Umbilical cord (tissue), 2 donors: ENCODE results near the gene ZCCHC17. TPM values are rescaled to one million over a fixed set of nuclear protein-coding genes. Genes with fewer than 3 reads are reported as not detected.

Experiments
- DNase-seq: peaks from one replicate; pipeline ENCODE4 v3.0.0-alpha.2; 2015; ENCODE audit warnings: low spot score
- total RNA-seq: library from RNA; depleted of rRNA; stranded (reverse); fragments of >200 nt; gene quantifications from one replicate; pipeline ENCODE4 v1.2.3, GENCODE V29; 2014; ENCODE audit warnings: low replicate concordance; ENCODE audit not compliant: insufficient read depth

ZCCHC17 gene
- total RNA-seq, 1 donor from 2014 or later: 5.8 TPM

DNA sequence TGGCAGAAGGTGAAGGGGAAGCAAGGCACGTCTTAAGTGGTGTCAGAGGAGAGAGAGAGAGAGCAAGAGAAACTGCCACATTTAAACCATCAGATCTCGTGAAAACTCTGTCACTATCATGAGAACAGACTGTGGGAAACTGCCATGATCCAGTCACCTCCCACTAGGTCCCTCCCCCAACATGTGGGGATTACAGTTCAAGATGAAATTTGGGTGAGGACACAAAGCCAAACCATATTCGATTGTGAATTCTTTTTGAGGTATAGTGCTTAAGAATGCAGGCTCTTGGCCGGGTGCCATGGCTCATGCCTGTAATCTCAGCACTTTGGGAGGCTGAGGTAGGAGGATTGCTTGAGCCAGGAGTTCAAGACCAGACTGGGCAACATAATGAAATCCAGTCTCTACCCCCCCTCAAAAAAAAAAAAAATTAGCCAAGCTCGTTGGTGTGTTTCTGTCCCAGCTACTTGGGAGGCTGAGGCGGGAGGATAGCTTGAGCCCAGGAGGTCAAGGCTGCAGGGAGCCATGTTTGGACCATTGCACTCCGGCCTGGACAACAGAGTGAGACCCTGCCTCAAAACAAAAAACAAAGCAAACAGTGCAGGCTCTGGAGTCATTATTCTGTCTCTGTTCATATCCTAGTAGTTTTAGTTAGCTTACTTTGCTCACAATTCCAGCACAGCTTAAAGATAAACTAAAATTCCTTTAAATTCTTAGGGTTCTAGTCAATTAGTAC, 6.0 kb downstream of the ZCCHC17 start:
- DNase-seq: no peak

DNA sequence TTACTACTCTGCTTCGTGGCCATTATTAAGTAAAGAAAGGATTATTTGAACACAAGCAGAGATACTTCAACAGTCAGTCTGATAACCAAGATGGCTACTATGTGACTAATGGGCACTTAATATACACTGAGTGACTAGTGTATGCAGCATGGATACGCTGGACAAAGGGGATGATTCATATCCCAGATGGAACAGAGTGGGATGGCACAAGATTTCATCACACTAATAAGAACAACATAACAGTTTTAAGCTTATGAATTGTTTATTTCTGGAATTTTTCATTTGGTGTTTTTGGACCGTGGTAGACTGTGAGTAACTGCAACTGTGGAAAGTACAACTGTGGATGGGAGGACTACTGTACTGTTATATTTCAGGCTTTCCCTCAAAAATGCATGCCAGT, 9.4 kb downstream of the ZCCHC17 start:
- DNase-seq: no peak

DNA sequence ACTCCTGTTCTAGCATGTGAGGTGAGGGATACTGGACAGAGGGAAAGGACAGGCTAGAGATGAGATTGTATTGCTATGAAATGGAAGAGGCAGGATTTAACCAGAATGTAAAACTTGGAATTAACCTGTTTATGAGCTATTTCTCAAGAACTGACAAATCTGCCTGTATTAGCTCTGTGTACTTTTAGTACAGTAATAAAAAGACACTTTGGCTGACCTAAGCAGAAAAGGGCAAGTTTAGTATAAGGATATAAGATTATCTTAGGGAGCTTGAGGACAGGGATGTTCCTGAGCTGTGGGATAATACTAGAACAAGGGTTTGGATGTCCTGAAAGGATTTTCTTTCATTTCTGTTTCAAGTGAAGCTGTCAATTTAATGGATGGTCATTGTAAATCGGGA, 11.2 kb downstream of the ZCCHC17 start:
- peak; percentile 46 for DNase-seq

DNA sequence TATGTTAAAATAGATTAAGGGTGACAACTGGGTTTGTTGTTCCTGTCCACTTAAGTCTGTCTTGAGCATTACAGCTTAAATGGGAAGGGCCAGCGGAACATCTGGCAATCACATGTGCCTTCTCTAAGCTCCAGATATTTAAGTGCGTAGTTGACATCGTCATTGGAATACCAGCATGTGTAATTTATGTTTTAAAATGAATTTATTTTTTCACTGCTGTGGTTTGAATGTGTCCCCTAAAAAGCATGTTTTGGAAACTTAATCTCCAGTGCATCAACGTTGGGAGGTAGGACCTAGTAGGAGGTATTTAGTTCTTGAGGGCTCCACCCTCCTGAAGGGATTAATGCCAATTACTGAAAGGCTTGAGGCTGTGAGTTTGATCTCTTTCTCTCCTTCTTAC, 13.4 kb downstream of the ZCCHC17 start:
- peak; percentile 25 for DNase-seq

DNA sequence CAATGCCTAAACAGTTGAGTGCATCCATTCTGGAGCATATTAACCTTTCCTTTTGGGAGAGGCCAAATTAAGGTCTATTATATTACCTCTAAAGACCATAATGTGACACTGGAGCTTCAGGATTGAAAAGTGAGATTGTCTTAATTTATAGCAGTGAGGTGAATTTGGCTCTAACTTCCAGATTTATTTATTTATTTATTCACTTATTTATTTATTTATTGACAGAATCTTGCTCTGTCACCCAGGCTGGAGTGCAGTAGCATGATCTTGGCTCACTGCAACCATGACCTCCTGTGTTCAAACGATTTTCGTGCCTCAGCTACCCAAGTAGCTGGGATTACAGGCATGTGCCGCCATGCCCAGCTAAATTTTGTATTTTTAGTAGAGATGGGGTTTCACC, 19.1 kb downstream of the ZCCHC17 start:
- no peak for DNase-seq

DNA sequence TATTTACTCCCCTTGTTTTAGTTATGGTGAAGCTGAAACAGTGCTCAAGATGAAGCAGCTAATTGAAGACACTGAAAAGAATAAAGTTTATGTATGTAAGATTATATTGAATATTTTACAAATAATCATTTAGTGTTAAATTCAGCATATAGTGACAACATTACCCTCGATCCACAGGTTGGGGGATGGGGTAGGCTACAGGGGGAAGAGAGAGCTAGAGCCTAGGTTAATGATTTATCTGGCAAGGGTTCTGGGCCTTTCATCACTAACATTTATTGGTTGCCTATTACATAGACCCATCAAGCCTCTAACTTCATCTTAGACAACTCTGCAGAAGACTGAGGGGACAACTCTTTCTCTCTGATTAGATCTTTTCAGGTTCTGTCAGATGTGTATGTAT, 21.3 kb downstream of the ZCCHC17 start:
- no peak for DNase-seq

DNA sequence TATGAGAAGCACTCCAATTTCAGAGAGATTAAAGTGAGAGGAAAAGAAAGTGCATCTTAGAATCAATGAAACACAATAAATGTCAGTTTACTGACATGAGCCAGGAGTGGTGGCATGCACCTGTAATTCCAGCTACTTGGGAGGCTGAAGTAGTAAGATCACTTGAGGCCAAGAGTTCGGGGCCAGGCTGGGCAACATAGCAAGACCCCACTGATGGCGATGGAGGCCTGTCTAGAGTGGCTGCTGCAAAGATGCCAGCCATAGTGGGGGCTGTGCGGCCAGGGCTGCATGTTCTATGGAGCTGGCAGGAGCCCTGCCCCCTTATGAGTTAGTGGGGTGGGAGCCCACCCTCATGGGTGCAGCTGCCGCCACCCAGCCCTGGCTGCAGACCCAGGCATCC, 27.3 kb downstream of the ZCCHC17 start:
- no peak for DNase-seq

DNA sequence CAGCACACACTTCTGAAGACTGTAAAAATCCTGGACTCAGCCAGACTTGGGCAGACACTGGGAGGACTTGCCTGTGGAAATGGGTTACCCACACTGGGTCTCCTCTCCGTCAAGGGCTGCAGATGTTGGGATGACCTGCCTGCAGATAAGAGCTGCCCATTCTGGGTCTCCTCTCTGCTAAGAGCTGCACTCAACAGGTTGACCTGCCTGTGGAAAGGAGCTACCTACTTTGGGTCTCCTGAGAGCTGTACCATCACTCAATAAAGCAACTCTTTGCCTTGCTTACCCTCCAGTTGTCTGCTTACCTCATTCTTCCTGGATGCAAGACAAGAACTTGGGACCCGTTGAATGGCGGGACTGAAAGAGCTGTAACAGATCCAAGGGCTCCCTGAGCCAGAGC, 28.2 kb downstream of the ZCCHC17 start:
- DNase-seq: no peak

DNA sequence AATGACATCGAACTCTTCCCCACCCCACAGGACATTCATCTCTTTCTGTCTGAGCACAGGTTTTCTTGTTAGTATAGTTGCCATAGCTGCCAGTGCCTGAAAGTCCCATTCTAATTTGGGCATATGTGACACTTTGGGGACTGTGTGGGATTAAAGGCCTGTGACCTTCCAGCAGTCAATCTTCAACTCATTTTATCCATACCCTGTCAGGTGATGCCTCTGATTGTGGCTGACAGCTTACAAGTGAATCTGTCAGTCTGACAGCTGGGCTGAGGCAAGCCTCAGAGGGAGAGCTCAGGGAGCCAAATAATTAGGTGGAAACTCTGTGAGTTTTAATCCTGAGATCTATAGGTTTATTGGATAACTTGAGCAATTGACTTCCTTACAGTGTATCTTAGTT, 29.6 kb downstream of the ZCCHC17 start:
- DNase-seq: no peak

DNA sequence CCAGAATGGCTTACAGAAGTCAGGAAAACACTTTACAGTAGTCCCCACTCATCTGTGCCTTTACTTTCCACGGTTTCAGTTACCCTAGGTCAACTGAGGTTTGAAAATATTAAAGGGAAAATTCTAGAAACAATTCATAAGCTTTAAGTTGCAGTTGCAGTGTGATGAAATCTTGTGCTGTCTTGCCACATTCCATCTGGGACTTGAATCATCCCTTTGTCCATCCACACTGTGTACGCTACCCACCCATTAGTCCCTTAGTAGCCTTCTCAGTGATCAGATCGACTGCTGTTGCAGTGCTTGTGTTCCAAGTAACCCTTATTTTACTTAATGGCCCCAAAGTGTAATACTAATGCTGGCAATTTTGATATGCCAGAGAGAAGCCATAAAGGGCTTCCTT, 30.5 kb downstream of the ZCCHC17 start:
- DNase-seq: no peak

DNA sequence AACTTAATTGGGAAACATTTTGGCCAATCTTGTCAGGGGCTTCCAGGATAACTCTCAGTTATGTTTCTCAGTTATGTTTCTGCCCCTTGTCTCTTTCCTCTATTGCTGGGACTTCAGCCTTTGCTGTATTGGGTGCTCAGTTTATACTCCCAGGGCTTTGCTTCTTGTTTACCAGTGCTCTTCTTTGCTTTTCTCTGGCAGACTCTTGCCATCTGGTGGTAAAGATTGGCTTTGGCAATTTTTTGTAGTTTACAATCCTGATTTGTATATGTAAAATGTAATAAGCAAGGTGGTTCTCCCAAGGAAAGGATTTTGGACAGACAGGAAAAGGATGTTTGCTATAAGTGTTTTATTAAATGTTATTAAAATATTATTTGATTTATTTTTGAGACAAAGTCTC, 38.2 kb downstream of the ZCCHC17 start:
- peak; percentile 44 for DNase-seq

DNA sequence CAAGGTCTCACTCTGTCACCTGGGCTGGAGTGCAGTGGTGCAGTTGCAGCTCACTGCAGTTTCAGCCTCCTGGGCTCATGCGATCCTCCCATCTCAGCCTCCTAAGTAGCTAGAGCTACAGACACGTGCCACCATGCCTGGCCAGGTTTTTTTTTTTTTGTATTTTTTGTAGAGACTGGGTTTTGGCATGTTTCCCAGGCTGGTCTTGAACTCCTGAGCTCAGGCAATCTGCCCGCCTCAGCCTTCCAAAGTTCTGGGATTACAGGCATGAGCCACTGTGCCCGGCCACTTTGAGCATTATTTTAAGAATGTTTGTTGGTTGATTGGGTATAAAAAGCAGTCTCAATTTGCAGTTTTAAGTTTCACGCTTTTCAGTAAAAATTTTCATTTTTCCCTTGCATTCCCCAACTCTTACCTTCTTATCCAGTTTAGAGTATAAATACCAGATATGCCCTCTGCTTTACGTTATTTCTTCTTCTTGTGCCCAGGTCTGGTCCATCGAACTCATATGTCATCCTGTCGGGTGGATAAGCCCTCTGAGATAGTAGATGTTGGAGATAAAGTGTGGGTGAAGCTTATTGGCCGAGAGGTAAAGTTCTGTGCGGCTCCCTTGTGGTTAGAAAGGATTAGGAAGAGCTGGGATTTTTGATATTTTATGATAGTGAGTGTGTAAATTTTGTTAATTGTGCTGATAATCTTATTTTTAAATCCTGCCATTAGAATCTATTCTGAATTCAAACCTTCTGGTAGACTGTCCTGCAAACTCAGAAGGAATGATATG, 40.0 kb downstream of the ZCCHC17 start:
- DNase-seq: no peak

DNA sequence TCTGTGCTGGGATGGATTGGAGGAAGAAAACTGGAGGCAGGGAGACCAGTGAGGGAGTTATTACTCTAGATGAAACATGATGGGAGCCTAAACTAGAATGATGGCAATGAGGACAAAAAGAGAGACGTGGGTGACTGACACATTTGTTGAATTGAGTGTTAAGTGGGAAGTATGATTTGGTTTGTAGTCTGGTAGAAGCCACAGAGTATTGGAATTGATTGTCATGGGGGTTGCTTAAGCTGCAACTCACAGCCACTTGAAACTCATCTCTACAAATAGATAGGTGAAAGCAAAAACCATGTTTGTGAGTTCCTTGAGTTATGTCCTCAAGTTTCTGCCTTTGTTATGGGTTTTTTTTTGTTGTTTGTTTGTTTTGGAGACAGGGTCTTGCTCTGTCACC, 47.7 kb downstream of the ZCCHC17 start:
- no peak for DNase-seq

DNA sequence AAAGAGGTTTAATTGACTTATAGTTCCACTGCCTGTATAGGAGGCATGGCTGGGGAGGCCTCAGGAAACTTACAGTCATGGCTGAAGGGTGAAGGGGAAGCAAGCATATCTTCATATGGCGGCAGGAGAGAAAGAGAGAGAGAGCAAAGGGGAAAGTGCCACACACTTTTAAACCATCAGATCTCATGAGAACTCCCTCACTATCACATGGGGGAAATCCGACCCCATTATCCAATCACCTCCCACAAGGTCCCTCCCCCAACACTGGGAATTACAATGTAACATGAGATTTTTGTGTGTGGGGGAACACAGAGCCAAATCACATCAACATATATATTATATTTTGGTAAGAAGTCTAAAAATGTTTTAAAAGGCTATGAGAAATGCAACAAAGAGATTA, 48.8 kb downstream of the ZCCHC17 start:
- no peak for DNase-seq

DNA sequence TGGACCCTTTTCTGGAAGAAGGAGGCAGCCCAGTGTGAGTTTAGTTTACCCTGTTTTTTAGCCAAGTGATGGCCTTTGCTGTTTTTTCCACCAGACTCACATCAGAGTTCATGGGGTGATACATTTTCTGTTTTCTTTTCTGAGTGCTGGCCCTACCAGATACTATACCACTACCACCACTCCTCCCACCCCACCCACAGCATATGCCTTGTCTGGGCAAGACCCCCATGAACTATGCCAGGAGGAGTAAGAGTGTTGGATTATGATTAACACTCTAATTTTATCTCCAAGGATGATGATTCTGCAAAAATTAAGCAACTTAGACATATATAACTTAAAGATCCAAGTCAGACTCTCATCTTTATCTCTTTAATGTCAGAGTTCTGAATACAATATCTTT, 50.0 kb downstream of the ZCCHC17 start:
- no peak for DNase-seq

DNA sequence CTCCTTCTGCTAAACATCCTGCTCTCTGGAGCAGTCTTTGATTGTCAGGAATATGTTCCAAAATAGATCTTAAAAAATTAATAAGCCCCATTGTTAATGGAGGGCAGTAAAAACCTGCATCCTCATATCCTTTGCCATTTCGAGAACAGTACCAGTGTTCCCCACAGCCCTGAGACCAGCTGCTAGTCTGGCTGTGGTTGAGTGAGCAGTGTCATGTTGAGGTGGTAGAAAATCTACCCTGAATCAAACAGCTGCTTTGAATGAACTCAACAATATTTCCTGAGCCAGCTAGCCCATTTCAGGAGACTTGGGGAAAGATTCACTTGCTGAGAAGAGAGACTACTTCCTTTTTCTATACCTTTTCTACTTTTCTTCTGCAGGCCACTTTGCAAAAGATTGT, 51.6 kb downstream of the ZCCHC17 start:
- no peak for DNase-seq

DNA sequence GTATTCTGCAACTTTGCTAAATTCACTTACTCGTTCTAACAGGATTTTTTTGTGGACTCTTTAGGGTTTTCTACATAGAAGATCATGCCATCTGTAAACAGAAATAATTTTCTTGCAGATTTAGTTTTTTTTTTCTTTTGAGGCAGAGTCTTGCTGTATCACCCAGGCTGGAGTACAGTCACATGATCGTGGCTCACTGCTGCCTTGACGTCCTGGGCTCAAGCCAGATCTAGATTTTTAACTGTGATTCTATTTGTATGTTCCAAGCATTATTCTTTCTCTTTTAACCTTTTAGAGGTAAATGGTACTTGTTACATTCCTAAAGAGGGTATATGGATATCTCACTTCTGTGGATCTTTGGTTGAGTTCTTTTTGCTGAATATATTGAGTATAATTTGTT, 57.5 kb downstream of the ZCCHC17 start:
- no peak for DNase-seq

DNA sequence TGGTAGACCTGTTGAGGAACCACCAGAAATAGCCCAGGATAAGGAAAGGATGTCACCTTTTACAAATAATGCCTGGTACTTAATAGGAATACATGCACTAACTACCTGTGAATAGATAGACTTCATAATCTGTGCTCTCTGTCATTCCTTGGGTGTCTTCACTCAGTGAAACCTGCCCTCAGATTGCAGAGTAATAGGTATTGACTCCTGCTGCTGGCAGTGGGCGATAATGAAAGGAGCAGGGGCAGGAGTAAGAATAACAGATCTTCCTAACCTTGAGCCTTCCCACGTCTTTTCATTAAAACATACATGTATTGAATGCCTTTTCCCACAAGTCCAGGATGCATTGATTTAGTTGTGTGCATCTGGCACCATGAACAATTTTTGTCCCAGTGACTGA, 59.6 kb downstream of the ZCCHC17 start:
- DNase-seq: no peak

DNA sequence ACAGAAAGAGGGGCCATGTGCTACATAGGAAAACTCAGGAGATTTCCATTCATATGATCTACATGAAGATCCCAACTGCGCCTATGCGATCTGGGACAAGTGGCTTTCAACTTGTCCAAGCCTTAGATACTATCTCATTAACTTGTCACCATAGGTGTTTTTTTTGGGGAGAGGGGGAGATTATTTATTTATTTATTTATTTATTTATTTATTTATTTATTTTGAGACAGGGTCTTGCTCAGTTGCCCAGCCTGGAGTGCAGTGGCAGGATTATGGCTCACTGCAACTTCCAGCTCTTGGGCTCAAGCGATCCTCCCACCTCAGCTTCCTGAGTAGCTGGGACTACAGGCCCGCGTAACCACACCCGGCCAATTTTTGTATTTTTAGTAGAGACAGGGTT, 64.8 kb downstream of the ZCCHC17 start:
- no peak for DNase-seq

DNA sequence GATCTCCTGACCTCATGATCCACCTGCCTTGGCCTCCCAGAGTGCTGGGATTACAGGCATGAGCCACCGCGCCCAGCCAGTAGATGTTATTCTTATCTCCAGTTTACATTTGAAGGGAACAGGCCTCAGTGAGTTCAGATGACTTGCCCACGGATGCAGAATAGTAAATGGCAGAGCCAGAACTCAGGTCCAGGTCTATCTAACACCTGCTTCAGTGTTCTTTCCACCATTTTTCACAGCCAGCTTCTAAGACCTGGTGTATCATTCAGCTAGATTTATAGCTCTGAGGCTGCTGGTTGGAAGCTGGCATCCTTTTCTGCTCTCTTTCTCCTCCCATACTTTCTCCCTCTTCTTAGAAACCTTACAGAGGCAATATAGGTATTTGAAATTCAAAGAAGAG, 65.2 kb downstream of the ZCCHC17 start:
- no peak for DNase-seq

DNA sequence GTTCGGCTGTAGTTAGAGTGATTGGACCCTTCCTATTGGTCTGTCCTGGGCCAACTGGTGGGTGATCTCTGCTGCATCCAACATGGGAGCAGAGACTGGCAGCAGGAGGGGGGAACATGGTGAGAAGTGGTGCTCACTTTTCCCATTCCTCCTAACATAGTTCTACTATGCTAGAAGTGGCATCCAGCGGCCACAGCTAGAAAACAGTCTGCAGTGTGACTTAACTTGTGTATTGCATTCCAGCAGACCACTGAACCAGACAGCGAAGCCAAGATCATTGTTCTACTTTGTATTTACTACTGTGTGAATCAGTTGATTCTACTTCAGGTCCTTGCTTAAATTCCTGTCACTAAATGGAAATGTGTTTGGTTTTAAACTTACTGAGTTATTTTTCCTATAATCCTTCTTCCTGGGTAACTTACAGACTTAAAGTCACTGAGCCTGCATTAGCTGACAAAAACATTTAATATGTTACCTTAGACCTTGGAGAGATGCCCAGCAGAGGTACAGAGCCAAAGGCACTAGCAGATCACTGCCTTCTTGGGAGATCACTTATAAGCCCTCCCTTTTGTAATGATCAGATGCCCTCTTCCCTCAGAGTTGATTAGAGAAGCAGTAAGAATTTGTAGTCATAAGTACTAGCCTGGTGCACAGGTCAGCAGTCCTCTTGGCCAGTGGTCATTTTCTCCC, 67.9 kb downstream of the ZCCHC17 start:
- no peak for DNase-seq

DNA sequence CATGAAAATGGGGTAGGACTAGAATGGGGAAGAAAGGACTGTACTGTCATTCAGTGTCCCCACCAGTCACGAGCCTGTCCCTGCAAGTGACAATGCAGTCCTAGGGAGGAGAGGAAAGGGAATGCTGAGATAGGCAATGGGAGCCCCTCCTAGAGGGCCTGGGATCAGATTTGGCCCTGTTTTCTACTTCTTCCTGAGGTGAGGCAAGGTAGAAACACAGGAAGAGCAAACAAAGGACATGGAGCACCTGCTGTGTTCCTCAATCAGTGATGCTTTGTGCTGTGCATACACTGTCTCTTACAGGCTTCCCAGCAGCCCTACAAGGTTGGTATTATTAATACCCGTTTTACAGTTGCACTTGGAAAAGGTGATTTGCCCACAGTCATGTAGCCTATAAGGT, 70.0 kb downstream of the ZCCHC17 start:
- DNase-seq: no peak

DNA sequence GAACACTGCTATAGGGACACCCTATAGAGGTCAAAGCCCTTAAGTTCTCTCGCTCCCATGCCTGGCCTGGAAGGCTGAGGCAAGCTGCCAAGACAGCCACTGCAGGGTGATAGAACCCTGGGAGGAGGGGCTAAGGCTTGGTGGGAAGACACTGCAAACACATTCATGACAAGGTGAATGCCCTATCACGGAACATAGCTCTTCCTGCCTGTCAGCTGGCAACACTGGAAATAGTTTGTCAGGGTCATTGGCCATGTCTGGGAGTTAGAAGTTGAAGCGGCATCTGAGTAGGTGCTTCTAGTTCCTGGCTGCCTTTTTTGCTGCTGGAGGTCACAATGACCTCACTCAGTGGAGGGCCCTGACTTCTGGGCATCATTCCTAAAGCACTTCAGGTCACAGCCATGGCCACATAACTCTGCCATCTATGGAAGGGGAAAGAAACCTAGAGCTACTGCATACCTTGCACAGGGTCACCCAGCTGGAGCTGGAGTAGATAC, 71.8 kb downstream of the ZCCHC17 start:
- no peak for DNase-seq
